H1 (cell line): ENCODE measurements around the gene SERPING1. TPM values are rescaled to one million over a fixed set of nuclear protein-coding genes. Genes with fewer than 3 reads are reported as not detected.

Source experiments
- TEAD4 ChIP-seq: IDR thresholded peaks from 2 replicates; pipeline ENCODE4 v1.6.1; 2012; ENCODE audit warnings: low read depth, low read length, inconsistent platforms, mixed read lengths
- polyA plus RNA-seq, 7 experiments: library from polyadenylated mRNA; depleted of rRNA in 3 of 7; stranded (reverse) in 5 of 7; unstranded in 2 of 7; fragments of >200 nt in 5 of 7; fragments of 200-250 nt in 2 of 7; gene quantifications; 1 replicate in 5 of 7; 2 replicates in 1 of 7; 4 replicates in 1 of 7; pipeline versions ENCODE4 v1.2.1 to v1.2.3, GENCODE V29; 2011 to 2013; ENCODE audit warnings: missing spikeins in 2 of 7, mixed read lengths in 2 of 7
- total RNA-seq: library from RNA; stranded (reverse); fragmentation: NEBNext Ultra II Directional; extraction: Animal tissue kit (Norgen Biotek cat#: 25700); gene quantifications from 2 replicates; pipeline ENCODE4 v1.2.1, GENCODE V29; 2021
- TF ChIP-seq, protein P1 (sequence below), 3 experiments: IDR thresholded peaks; 1 replicate in 2 of 3; 2 replicates in 1 of 3; pipeline versions ENCODE4 v1.5.1 to v1.6.1; 2011; ENCODE audit warnings: low read length in 3 of 3, mild to moderate bottlenecking in 3 of 3, inconsistent platforms in 2 of 3, low read depth in 1 of 3, moderate library complexity in 1 of 3; ENCODE audit not compliant: insufficient read depth in 1 of 3; ENCODE audit errors: control extremely low read depth in 1 of 3

The SERPING1 gene
- total and polyA plus RNA-seq, 2 of the 8 experiments (the other 6 are each of a cell fraction or from before 2014, with no cell fraction given) = 50.9 to 54.8 TPM

DNA sequence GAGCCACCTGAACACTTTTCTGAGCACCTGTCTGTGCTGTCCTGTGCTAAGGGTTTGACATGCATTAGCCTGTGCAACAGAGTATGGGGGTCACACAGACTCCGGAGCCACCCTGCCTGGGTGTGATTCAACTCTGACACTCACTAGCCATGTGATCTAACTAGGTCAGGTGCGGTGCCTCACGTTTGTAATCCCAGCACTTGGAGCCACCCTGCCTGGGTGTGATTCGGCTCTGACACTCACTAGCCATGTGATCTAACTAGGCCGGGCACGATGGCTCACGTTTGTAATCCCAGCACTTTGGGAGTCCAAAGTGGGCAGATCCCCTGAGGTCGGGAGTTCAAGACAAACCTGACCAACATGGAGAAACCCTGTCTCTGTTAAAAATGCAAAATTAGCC lies 41.4 kb upstream of the SERPING1 start (continued):
- TF ChIP-seq, protein P1, sequence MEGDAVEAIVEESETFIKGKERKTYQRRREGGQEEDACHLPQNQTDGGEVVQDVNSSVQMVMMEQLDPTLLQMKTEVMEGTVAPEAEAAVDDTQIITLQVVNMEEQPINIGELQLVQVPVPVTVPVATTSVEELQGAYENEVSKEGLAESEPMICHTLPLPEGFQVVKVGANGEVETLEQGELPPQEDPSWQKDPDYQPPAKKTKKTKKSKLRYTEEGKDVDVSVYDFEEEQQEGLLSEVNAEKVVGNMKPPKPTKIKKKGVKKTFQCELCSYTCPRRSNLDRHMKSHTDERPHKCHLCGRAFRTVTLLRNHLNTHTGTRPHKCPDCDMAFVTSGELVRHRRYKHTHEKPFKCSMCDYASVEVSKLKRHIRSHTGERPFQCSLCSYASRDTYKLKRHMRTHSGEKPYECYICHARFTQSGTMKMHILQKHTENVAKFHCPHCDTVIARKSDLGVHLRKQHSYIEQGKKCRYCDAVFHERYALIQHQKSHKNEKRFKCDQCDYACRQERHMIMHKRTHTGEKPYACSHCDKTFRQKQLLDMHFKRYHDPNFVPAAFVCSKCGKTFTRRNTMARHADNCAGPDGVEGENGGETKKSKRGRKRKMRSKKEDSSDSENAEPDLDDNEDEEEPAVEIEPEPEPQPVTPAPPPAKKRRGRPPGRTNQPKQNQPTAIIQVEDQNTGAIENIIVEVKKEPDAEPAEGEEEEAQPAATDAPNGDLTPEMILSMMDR (IDR thresholded peaks at IDR 0.05; ENCODE audit: control extremely low read depth in 1 of 3, insufficient read depth in 1 of 3, low read depth in 1 of 3, low read length in 3 of 3) = no peak
- TF ChIP-seq TEAD4 = no peak
